SKM-1 (cell line): ENCODE measurements around the gene TAS1R1.
"Not testable (repeated sequence)": the region's sequence is repeated elsewhere in the genome, so short reads cannot be mapped to it uniquely, and the experiment has no call there.

Experiments
- DNase-seq: peaks from one replicate; lab custom pipeline; 2025; ENCODE audit not compliant: unreplicated experiment; lab: John Stamatoyannopoulos, UW

TAS1R1 gene

DNA sequence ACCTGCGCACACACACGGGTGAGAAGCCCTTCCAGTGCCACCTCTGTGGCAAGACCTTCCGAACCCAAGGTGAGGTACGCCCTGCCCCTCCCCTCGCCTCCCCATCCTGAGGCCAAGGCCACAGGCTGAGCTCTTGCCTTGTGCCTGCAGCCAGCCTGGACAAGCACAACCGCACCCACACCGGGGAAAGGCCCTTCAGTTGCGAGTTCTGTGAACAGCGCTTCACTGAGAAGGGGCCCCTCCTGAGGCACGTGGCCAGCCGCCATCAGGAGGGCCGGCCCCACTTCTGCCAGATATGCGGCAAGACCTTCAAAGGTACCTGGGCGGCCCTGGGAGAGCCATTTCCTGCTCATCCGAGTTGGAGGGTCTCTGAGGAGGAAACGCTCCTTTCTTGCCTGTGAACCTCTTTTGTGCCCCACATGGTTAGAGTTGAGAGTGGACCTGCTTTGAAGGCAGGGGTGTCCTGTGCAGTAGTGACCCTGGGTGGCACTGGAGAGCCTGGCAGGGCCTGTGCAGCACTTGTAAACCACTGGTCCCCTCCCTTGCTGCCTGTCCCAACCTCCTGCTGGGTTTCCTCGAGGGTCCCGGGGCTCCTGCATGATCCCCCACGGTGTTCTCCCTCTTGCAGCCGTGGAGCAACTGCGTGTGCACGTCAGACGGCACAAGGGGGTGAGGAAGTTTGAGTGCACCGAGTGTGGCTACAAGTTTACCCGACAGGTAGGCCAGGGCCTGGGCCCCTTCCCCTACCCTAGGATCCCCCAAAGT is 33.2 kb downstream of the TAS1R1 start:
- no peak for DNase-seq

DNA sequence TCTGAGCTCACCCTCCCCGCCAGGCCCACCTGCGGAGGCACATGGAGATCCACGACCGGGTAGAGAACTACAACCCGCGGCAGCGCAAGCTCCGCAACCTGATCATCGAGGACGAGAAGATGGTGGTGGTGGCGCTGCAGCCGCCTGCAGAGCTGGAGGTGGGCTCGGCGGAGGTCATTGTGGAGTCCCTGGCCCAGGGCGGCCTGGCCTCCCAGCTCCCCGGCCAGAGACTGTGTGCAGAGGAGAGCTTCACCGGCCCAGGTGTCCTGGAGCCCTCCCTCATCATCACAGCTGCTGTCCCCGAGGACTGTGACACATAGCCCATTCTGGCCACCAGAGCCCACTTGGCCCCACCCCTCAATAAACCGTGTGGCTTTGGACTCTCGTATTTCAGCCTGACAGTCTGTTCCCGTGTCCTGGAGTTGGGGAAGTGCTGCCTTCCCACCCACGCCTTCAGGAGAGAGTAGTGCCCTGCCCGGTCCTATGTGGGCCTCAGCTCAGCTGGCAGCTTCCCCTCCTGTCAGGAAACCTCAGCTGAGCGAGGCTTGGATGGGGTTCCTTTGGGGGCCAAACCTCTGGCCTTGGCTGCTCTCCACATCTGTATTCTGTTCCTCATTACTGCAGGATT is 33.9 kb downstream of the TAS1R1 start:
- no peak for DNase-seq

DNA sequence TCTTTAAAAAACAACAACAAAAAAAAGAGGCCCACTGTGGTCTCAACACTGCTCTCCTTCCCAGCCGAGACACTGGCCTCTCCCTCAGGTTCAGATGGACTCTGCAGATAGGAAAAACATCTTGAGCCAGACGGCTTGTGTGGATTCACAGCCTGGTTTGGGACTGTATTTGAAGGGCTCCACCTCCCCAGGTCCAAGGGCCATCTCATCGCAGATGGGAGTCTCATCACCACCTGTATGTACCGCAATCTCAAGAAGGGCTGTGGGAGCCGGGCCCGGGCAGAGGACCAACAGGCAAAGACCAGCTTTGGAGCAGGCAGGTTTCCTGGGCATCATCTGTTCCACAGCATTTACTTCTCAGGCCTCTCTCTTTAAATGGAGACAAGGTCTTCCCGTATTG is 34.9 kb downstream of the TAS1R1 start:
- DNase-seq: no peak

- no peak for DNase-seq
These were observed 36.1 kb downstream of the TAS1R1 start for GRCh38 chr1:6591222-6591621.

DNA sequence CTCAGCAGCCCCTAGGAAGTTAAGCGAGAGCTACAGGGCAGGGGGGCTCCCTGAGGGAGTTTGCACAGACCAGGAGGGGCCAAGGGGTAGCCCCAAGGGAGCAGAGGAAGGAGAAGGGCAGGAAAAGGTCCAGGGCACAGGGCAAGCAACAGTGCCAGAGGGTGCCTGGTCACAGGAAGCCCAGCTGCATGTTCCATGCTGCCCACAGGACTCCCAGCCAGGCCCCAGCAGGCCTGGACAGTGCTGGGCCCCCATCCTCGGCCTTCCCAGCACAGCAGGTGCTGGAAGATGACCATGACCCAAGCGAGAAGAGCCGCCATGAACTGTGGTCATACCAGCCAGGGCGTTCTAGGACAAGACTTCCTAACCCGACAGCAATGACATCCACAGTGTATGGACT is 36.5 kb downstream of the TAS1R1 start:
- DNase-seq: no peak

GRCh38 chr1:6592441-6592840 is 37.3 kb downstream of the TAS1R1 start:
- no peak for DNase-seq

DNA sequence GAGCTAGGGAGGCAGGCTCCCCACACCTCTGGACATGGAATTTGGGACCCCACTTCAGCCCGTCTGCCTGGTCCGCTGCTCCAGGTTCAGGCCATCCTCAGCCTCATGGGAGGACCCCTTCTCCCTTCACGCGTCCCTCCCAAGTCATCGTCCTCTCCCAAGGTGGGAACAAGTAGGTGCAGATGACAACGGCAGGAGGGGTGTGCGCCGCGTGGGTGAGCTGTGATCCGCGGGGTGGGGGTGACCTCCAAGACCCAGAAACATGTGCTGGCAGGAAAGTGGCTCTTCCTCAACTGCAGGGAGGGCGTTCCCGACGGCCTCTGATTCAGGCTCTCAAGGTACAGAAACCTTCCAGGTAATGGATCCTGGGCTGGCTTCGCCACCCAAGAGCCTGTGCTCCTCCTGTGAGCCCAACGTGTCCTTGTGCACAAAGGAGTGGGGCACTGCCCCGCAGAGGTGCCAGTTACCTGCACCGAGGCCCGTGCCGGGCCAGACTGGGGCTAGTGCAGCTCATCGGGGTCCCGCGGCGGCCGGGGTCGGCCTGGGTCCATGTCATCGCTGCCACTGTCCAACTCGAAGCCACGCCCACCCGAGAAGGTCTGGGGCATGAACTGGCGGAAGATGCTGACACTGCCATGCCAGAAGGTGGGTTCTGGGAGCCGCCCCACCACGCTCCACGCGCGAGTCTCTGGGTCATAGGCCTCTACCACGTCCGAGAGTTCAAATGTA is 37.9 kb downstream of the TAS1R1 start:
- DNase-seq: no peak

DNA sequence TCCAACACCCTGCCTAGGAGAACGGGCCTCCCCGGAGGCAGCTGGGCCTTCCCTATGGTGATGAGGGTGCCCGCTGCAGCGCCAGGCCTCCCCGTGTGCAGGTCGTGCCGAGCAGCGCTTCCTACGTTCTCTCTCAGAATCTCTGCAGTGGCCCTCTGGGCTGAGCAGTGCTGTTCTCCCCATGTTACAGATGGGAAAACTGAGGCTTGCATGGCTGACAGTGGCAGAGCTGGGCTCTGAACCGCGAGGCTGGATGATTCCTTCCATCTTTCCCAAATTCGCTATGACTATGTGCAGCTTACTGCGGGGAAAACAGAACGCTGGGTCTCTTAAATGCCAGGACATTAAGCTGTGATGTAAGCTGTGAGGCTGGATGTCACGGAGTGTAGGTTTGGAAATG is 38.7 kb downstream of the TAS1R1 start:
- no peak for DNase-seq

DNA sequence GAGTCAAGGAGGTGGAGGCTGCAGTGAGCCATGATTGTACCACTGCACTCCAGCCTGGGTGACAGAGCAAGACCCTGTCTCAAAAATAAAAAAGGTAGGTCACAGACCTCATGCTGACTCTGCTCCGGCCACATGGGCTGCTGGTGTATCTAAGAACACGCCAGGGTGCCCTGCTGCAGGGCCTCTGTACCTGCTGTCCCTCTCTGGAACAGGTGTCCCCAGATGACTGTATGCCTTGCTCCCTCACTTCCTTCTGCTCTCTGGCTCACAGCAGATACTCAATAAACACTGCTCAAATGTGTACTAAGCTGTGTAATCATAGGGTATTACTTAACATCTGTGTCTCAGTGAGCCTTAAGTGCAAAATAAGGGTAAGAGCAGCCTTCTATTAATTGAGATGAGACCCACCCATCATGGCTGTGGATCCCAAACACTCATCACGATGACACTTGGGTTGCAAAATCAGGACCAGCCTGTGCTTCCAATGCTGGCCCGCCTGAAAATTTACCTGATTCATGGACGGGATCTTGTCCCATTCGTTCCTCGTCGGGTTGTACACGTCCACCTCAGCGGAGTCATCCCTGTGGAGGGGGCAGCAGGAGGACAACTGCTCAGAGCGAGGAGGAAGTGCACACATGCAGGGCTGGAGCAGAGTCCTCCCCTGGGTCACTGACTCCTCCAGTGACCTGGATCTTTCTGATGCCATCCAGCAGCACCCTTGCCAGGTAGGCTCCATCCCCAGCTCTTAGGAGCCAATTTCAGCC is 40.1 kb downstream of the TAS1R1 start:
- no peak for DNase-seq

GRCh38 chr1:6596351-6596750 is 41.2 kb downstream of the TAS1R1 start:
- no peak for DNase-seq

DNA sequence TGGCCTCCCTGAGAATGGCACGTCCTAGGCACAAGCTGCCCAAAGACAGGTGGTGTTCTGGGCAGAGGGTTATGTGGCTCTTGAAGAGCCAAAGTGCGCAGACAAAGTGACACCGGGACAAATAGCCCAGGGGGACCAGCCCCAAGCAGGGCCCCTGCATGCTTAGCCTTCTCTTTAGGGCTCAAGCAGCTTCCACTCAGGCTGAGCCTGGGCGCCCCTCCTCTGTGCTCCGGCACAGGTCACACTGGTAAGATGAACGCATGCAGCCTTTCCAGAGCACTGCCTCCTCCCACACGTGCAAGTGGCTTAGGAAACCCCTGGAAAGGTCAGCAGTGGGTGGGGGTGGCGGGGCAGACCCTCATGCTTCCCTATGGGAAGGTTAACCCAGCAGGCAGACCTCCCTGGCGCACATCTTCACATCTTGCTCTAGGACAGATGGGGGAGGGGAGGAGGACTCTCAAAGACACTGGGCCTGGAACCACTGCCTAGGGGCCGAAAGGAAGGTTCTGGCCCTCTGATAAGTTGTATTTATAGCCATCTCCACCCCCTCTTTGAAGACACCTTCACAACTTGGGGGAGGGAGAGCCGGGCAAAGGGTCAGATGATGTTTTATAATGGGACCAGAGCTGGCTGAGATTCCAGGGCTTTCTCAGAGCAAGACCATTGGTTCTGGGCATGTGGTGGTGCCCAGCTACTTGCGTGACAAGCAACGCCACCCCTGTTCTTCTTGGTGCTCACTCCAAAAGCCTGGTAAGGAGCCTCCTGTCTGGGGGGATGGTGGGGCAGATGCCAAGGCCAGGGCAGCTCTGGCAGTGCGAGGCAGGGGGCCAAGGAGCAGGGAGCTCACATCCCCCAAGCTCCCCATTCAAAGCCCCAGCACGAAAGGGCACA is 42.0 kb downstream of the TAS1R1 start:
- DNase-seq: no peak

DNA sequence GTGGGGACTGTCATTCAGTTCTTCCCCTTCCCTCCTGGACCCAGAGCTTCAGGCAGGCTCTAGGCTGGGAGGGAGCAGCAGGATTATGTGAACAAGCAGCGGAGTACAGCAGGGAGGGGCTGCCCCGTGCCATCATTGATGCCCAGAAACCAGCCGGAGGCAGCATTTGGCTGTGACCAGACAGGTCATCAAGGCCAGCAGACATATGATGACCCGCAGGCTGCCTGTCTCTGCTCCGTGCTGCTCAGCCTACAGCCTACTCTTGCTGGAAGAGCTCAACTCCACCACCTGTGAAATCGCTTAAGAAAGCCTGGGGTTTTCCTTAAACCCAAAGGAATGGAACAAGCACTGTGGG is 42.6 kb downstream of the TAS1R1 start:
- DNase-seq: no peak

GRCh38 chr1:6599141-6599975 is 44.3 kb downstream of the TAS1R1 start:
- peak; percentile 82 for DNase-seq

GRCh38 chr1:6599991-6600390 is 44.9 kb downstream of the TAS1R1 start:
- DNase-seq: not testable (repeated sequence)

DNA sequence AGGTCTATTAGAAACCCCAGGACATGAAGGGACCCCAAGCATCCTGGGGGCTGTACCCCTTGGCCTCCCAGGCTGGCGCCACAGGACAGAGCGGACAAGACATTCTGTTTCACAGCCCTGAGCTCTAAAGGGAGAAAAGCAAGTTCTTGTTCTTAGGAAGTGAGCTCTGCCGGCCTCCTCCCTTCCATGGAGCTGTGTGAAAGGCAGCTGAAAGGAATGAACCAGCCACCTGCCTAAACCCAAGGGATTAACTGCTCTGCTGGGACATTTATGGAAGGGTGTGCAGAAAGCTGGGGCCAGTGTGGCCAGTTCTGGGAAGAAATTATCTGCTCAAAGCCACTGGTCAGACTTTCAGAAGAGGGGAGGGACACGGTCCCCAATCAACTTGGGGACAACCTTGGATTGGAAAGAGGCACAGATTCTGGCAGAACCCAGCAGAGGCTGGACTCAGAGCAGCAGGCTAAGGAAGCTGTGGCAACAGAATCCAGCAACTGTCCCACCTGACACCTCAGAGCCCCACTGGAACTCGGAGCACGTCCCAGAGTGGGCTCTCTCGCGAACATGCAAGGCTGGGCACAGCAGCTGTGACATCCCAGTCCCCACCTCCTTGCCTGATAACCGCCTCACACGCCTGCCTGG is 45.4 kb downstream of the TAS1R1 start:
- no peak for DNase-seq

- DNase-seq: peak; percentile 22
These were observed 46.2 kb downstream of the TAS1R1 start for GRCh38 chr1:6601049-6601922.

DNA sequence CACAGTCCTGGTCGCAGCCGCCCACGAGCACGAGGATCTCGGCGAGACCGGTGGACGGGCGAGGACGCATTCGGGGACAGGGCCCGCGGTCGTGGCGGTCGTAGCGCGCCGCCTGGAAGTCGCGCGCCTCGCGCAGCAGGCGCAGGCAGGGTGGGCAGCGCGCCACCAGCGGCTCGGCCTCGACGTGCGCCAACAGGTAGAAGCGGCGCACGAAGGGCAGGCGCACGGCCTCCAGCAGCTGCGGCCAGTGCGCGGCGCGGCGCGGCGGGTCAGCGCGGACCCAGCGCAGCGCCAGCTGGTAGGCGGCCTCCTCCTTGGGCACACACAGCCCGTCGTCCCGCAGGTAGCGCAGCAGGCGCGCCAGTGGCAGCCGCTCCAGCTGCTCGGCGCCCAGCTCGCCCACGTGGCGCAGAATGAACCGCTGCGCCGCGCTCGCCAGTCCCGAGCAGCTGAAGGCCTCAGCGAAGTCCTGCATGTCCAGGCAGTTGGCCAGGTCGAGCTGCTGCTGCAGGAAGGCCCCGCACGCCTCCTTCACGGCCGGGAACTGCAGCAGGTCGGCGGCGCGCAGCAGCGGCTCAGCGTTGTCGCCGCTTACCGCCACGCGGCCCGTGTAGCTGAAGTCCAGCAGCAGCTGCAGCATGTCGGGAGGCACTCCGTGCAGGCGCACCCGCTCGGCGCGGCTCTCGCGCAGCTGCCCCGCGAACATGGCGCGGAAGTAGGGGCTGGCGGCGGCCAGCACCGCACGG is 47.0 kb downstream of the TAS1R1 start:
- no peak for DNase-seq
